H1 (cell line): ENCODE results near the gene SGSH. TPM values are rescaled to one million over a fixed set of nuclear protein-coding genes. Genes with fewer than 3 reads are reported as not detected.

Experiments
- BCL11A ChIP-seq, 2 experiments: IDR thresholded peaks; one replicate each; pipeline ENCODE4 v1.6.1; 2011; ENCODE audit warnings: low read depth in 2 of 2, low read length in 2 of 2, mild to moderate bottlenecking in 2 of 2
- CBX5 ChIP-seq: fragments of 300-800, 300-1000 bp; sonication (generic); IDR thresholded peaks from 2 replicates; pipeline ENCODE4 v1.7.1; 2016; ENCODE audit warnings: antibody characterized with exemption, low read length, low read depth
- CHD2 ChIP-seq: IDR thresholded peaks from 2 replicates; pipeline ENCODE4 v1.6.1; 2012; ENCODE audit warnings: low read length, improper control_type of control experiment
- JUN ChIP-seq: IDR thresholded peaks from 2 replicates; pipeline ENCODE4 v1.6.1; 2011; ENCODE audit warnings: low read depth, mild to moderate bottlenecking, improper control_type of control experiment, low read length
- RXRA ChIP-seq: IDR thresholded peaks from 2 replicates; pipeline ENCODE4 v1.6.1; 2011; ENCODE audit warnings: low read depth, mild to moderate bottlenecking, low read length, moderate library complexity; ENCODE audit not compliant: insufficient read depth
- SP1 ChIP-seq: IDR thresholded peaks from 2 replicates; pipeline ENCODE4 v1.6.1; 2011; ENCODE audit warnings: low read depth, low read length
- TAF1 ChIP-seq: IDR thresholded peaks from 2 replicates; pipeline ENCODE4 v1.6.1; 2011; ENCODE audit warnings: mild to moderate bottlenecking, low read depth, low read length
- TAF7 ChIP-seq: optimal IDR thresholded peaks from 2 replicates; pipeline ENCODE3; 2011; ENCODE audit warnings: low read depth, mild to moderate bottlenecking, inconsistent platforms, low read length, moderate library complexity, borderline replicate concordance
- TBP ChIP-seq: IDR thresholded peaks from 2 replicates; pipeline ENCODE4 v1.6.1; 2011; ENCODE audit warnings: low read depth, low read length, improper control_type of control experiment
- polyA plus RNA-seq, 7 experiments: library from polyadenylated mRNA; depleted of rRNA in 3 of 7; stranded (reverse) in 5 of 7; unstranded in 2 of 7; fragments of >200 nt in 5 of 7; fragments of 200-250 nt in 2 of 7; gene quantifications; 1 replicate in 5 of 7; 2 replicates in 1 of 7; 4 replicates in 1 of 7; pipeline versions ENCODE4 v1.2.1 to v1.2.3, GENCODE V29; 2011 to 2013; ENCODE audit warnings: missing spikeins in 2 of 7, mixed read lengths in 2 of 7
- total RNA-seq: library from RNA; stranded (reverse); fragmentation: NEBNext Ultra II Directional; extraction: Animal tissue kit (Norgen Biotek cat#: 25700); gene quantifications from 2 replicates; pipeline ENCODE4 v1.2.1, GENCODE V29; 2021

SGSH gene
- total and polyA plus RNA-seq, 2 of the 8 experiments (the other 6 are each of a cell fraction or from before 2014, with no cell fraction given), result 18.0 to 19.6 TPM

GRCh38 chr17:80265205-80266068 is 45.3 kb upstream of the SGSH start (continued):
- TF ChIP-seq BCL11A (IDR thresholded peaks at IDR 0.05; ENCODE audit: low read depth in 2 of 2, low read length in 2 of 2) (no peak), TAF1 (no peak), CBX5 (no peak), TAF7 (no peak), SP1 (no peak), JUN (no peak), CHD2 (no peak), RXRA (no peak), TBP (no peak)
